Peyer's patch (tissue), 4 donors: Measurements from ENCODE around the gene SYNE1. TPM values are rescaled to one million over a fixed set of nuclear protein-coding genes. Genes with fewer than 3 reads are reported as not detected.
A peak's percentile ranks its signal among the peaks of the same experiment; 100 is the strongest.

Experiments
- DNase-seq, 3 donors: peaks; one replicate each; pipeline ENCODE4 v3.0.0-alpha.2; 2017 to 2019
- H3K27ac ChIP-seq, 4 donors: fragments of 200-600 bp; sonication (generic); one replicate each; pipeline ENCODE4 v1.5.1; 2016 to 2019
- H3K27me3 ChIP-seq, 2 donors: fragments of 200-600 bp; sonication (generic); one replicate each; pipeline ENCODE4 v1.5.1; 2019
- H3K36me3 ChIP-seq, 3 donors: fragments of 200-600 bp; sonication (generic); one replicate each; pipeline ENCODE4 v1.5.1; 2016 to 2019
- H3K4me1 ChIP-seq, 4 donors: fragments of 200-600 bp; sonication (generic); one replicate each; pipeline ENCODE4 v1.5.1; 2016 to 2019
- H3K4me3 ChIP-seq, 4 donors: fragments of 200-600 bp; sonication (generic); 1 replicate in 3 of 4; 2 replicates in 1 of 4; pipeline ENCODE4 v1.5.1; 2016 to 2019; ENCODE audit warnings: mild to moderate bottlenecking in 1 of 4
- H3K9me3 ChIP-seq, 4 donors: fragments of 200-600 bp; sonication (generic); one replicate each; pipeline ENCODE4 v1.5.1; 2016 to 2019; ENCODE audit warnings: mild to moderate bottlenecking in 1 of 4
- POLR2A ChIP-seq, 2 donors: fragments of 450-650 bp; IDR thresholded peaks; one replicate each; pipeline ENCODE4 v1.5.1; 2017; ENCODE audit warnings: antibody characterized with exemption in 2 of 2, mild to moderate bottlenecking in 2 of 2, moderate library complexity in 2 of 2
- total RNA-seq, 4 donors: library from RNA; depleted of rRNA; stranded (reverse); fragments of >200 nt; gene quantifications; one replicate each; pipeline ENCODE4 v1.1.0, GENCODE V29; 2016
- TF ChIP-seq, protein P1 (sequence below), 6 experiments: fragments of 450-650 bp in 4 of 6; fragments of 200-600 bp in 2 of 6; sonication (generic) in 1 of 6; IDR thresholded peaks; one replicate each; pipeline ENCODE4 v1.5.1; 2017 to 2019; ENCODE audit warnings: antibody characterized with exemption in 6 of 6, mild to moderate bottlenecking in 3 of 6, moderate library complexity in 1 of 6

SYNE1 gene
- total RNA-seq, 4 donors from 2014 or later, result 23.1 to 245 (median 34.8) TPM

DNA sequence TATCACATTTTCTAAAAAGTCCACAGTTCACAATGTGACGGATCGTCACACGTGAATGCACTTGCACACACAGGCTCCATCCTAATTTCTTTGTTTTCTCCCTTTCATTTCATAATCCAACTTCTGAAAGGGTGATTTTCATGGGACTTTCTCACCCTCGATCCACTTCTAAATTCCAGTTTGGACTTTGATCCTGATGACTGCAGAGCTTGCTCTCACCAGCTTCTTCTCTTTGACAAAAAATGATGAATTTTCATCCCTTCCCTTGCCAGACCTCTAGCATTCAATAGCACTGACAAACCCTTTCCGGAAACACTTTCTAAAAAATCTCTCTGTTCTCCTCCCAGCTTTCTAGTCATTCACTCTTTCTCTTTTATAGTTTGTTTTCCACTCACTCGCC is 341.2 kb downstream of the SYNE1 start:
- no peaks in the 10 kb centered on the region for H3K27me3 ChIP-seq
- H3K4me3 ChIP-seq, result no peak overlapping the region
- no peaks in the 10 kb centered on the region for H3K9me3 ChIP-seq
- no peak for DNase-seq
- H3K4me1 ChIP-seq, result peaks cover 0 to 5% (median 2%) of the 10 kb centered on the region in 4 donors
- TF ChIP-seq, protein P1, sequence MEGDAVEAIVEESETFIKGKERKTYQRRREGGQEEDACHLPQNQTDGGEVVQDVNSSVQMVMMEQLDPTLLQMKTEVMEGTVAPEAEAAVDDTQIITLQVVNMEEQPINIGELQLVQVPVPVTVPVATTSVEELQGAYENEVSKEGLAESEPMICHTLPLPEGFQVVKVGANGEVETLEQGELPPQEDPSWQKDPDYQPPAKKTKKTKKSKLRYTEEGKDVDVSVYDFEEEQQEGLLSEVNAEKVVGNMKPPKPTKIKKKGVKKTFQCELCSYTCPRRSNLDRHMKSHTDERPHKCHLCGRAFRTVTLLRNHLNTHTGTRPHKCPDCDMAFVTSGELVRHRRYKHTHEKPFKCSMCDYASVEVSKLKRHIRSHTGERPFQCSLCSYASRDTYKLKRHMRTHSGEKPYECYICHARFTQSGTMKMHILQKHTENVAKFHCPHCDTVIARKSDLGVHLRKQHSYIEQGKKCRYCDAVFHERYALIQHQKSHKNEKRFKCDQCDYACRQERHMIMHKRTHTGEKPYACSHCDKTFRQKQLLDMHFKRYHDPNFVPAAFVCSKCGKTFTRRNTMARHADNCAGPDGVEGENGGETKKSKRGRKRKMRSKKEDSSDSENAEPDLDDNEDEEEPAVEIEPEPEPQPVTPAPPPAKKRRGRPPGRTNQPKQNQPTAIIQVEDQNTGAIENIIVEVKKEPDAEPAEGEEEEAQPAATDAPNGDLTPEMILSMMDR (IDR thresholded peaks at IDR 0.05), result no peak
- no peak for TF ChIP-seq POLR2A (IDR thresholded peaks at IDR 0.05)
- peaks cover 0 to 19% (median 0%) of the 10 kb centered on the region in 3 donors for H3K36me3 ChIP-seq
- no peak overlapping the region for H3K27ac ChIP-seq

DNA sequence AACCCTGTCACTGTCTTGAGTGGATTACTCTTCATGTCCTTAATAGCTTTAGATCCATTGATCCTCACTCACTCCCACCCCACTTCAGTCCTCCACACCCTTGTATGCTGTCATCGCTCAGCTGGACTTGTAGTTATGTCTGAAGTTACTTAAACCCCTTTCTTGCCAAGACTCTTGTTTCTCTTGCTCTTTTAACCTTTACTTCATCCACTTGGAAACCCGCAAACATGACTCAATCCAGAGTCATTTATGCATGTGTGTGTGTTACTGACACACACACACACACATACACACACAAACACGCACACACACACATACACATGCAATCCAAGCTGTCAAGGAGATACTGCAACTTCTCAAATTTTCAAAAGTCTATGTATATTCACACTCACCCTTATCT is 341.8 kb downstream of the SYNE1 start:
- H3K4me1 ChIP-seq, result no peaks in the 10 kb centered on the region
- no peak for TF ChIP-seq POLR2A (IDR thresholded peaks at IDR 0.05)
- TF ChIP-seq, protein P1 (IDR thresholded peaks at IDR 0.05), result no peak
- no peak for DNase-seq
- no peak overlapping the region for H3K4me3 ChIP-seq
- H3K27me3 ChIP-seq, result no peaks in the 10 kb centered on the region
- no peak overlapping the region for H3K27ac ChIP-seq
- peaks cover 0 to 19% (median 0%) of the 10 kb centered on the region in 3 donors for H3K36me3 ChIP-seq
- no peaks in the 10 kb centered on the region for H3K9me3 ChIP-seq

DNA sequence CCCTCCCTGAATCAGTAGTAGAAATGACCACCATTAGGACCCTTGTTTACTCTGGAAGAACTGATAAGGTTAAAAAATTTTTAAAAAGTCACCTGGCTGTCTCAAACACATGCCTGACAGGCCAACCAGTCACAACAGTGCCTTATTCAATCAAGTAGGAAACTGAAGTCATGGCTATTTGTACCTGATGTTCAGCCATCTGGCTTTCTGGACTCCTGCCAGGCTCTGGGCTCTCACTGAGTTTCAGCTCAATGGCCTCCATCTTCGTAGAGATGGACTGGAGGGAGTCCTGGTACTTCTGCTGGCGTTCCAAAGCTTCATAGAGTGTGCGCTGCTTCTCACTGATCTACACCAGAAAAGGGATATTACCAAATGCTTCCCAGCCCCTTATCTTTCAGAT is 343.8 kb downstream of the SYNE1 start:
- Histone ChIP-seq H3K36me3 (peaks cover 0 to 37% (median 0%) of the 10 kb centered on the region in 3 donors), H3K27ac (no peak overlapping the region), H3K9me3 (no peaks in the 10 kb centered on the region), H3K27me3 (no peaks in the 10 kb centered on the region), H3K4me3 (no peak overlapping the region), H3K4me1 (no peaks in the 10 kb centered on the region)
- TF ChIP-seq POLR2A (IDR thresholded peaks at IDR 0.05), result no peak
- TF ChIP-seq, protein P1 (IDR thresholded peaks at IDR 0.05), result no peak
- DNase-seq, result no peak

DNA sequence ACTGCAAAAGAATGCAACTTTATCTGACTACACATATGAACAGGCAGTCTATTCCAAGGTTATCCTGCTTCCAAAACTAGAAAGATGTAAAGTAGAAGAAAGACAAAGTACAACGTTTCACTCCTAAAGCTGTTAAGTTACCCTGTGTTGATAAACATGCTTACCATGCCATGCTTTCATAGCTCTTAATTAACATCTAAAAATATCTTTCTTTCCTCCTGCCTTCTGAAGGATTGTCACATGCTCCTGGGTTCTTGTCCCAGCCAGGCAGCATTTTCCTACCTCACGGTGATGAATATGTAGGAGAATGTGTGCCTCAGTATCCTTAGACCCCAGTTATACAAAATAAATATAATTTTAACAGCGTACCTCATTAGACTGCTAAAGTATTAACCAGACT is 344.6 kb downstream of the SYNE1 start:
- H3K9me3 ChIP-seq, result no peaks in the 10 kb centered on the region
- H3K27ac ChIP-seq, result no peak overlapping the region
- no peaks in the 10 kb centered on the region for H3K4me1 ChIP-seq
- no peak for TF ChIP-seq POLR2A (IDR thresholded peaks at IDR 0.05)
- TF ChIP-seq, protein P1 (IDR thresholded peaks at IDR 0.05), result no peak
- no peak overlapping the region for H3K4me3 ChIP-seq
- H3K36me3 ChIP-seq, result peaks cover 0 to 41% (median 0%) of the 10 kb centered on the region in 3 donors
- H3K27me3 ChIP-seq, result no peaks in the 10 kb centered on the region
- no peak for DNase-seq

DNA sequence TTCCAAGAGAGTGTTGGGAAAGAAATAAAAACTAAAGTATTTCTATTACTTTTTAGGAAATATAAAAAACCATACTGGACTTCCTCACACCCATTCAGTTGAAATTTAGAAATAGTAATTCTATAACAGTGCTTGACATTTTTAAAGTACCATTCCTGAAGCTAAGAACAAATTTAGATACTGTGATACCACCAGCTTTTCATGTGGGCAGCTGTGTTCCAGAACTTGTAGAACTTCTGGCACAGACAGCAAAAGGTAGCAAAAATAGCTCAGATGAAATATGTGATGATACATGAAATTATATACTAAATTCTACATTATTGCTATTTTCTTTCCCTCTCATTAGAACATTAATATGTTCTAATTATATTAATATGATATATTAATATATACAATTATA is 346.5 kb downstream of the SYNE1 start:
- Histone ChIP-seq H3K9me3 (no peaks in the 10 kb centered on the region), H3K4me1 (no peaks in the 10 kb centered on the region), H3K27me3 (no peaks in the 10 kb centered on the region), H3K36me3 (peaks cover 0 to 41% (median 0%) of the 10 kb centered on the region in 3 donors), H3K4me3 (no peak overlapping the region), H3K27ac (no peak overlapping the region)
- no peak for DNase-seq
- TF ChIP-seq POLR2A (IDR thresholded peaks at IDR 0.05), result no peak
- TF ChIP-seq, protein P1 (IDR thresholded peaks at IDR 0.05), result no peak

DNA sequence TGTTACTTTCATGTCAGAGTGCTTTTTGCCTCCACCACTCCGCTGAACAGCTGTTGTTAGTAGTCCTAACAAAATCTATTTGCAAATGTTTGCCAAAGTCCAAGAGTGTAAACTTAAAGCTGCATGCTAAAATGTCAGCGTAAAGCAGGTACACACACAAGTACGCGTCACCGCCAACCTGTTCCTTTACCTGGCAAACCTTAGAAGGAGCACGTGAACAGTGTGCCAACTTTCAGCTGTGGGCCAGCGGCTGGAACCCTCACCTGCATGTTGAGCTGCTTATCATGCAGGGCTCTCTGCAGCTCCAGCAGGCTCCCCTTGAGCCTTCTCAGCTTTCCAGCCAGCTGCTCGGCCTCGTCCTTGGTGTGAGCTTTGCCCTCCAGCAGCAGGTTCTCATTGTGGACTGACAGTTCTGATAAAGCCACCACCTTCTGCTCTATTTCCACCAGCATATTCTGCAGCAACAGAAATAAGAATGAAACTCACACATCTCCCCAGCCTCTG is 359.3 kb downstream of the SYNE1 start:
- peaks cover 0 to 5% (median 0%) of the 10 kb centered on the region in 4 donors for H3K4me1 ChIP-seq
- no peak overlapping the region for H3K4me3 ChIP-seq
- TF ChIP-seq, protein P1 (IDR thresholded peaks at IDR 0.05), result no peak
- no peak for TF ChIP-seq POLR2A (IDR thresholded peaks at IDR 0.05)
- no peaks in the 10 kb centered on the region for H3K9me3 ChIP-seq
- no peak overlapping the region for H3K27ac ChIP-seq
- H3K36me3 ChIP-seq, result peaks cover 0 to 29% (median 0%) of the 10 kb centered on the region in 3 donors
- H3K27me3 ChIP-seq, result no peaks in the 10 kb centered on the region
- peak in 2 of 3 donors; percentile 50 to 51 for DNase-seq
